K562 (cell line): ENCODE measurements around the gene RERE. TPM values are rescaled to one million over a fixed set of nuclear protein-coding genes. Genes with fewer than 3 reads are reported as not detected.

ENCODE experiments used
- CBFA2T2 ChIP-seq: fragments of 450-650 bp; conservative IDR thresholded peaks from 2 replicates; pipeline ENCODE4 v1.6.1; 2017; ENCODE audit warnings: mild to moderate bottlenecking
- CTCFL ChIP-seq: IDR thresholded peaks from 2 replicates; pipeline ENCODE4 v1.6.1; 2011; ENCODE audit warnings: borderline replicate concordance, low read depth, mild to moderate bottlenecking, moderate library complexity, low read length; ENCODE audit not compliant: insufficient read depth, poor library complexity, severe bottlenecking
- FOXO4 ChIP-seq: fragments of 450-650 bp; formaldehyde crosslinking; IDR thresholded peaks from 2 replicates; pipeline ENCODE4 v1.4.0; 2020; ENCODE audit warnings: mild to moderate bottlenecking, moderate library complexity
- REST ChIP-seq, 2 experiments: fragments of 450-650 bp; formaldehyde crosslinking in 1 of 2; IDR thresholded peaks; 2 replicates each; pipeline versions ENCODE4 v1.4.0 to v1.6.1; 2014 to 2020; ENCODE audit warnings: mild to moderate bottlenecking in 2 of 2, borderline replicate concordance in 1 of 2, low read depth in 1 of 2
- ZNF384 ChIP-seq: IDR thresholded peaks from 2 replicates; pipeline ENCODE4 v1.6.1; 2012; ENCODE audit warnings: low read depth, low read length, improper control_type of control experiment
- polyA plus RNA-seq, 8 experiments: library from polyadenylated mRNA; depleted of rRNA in 4 of 8; stranded (reverse) in 5 of 8; unstranded in 3 of 8; fragments of >200 nt; fragmentation: Nextera tagmentation in 2 of 8; fragmentation: Illumina TruSeq in 1 of 8; extraction: Ambion mirVana in 2 of 8; extraction: Trizol in 1 of 8; gene quantifications; 2 replicates each; pipeline versions ENCODE4 v1.2.1 to v1.2.3, GENCODE V29; 2011 to 2014; ENCODE audit warnings: inconsistent platforms in 1 of 8, missing spikeins in 1 of 8
- total RNA-seq, 7 experiments: library from RNA; depleted of rRNA in 6 of 7; stranded (reverse); fragments of >200 nt in 6 of 7; fragmentation: Illumina TruSeq in 2 of 7; extraction: Trizol in 2 of 7; gene quantifications; 2 replicates each; pipeline versions ENCODE4 v1.2.1 to v1.2.3, GENCODE V29; 2011 to 2021; ENCODE audit warnings: low replicate concordance in 1 of 7
- TF ChIP-seq, protein P1 (sequence below): sonication (generic); formaldehyde crosslinking; IDR thresholded peaks from 2 replicates; pipeline ENCODE4 v1.8.1; 2023; ENCODE audit warnings: mild to moderate bottlenecking, missing genetic modification reagents, moderate library complexity

Gene RERE
- total and polyA plus RNA-seq, 9 of the 15 experiments (the other 6 are each of a cell fraction or from before 2014, with no cell fraction given) = 3.0 to 51.5 (median 13.4) TPM

DNA sequence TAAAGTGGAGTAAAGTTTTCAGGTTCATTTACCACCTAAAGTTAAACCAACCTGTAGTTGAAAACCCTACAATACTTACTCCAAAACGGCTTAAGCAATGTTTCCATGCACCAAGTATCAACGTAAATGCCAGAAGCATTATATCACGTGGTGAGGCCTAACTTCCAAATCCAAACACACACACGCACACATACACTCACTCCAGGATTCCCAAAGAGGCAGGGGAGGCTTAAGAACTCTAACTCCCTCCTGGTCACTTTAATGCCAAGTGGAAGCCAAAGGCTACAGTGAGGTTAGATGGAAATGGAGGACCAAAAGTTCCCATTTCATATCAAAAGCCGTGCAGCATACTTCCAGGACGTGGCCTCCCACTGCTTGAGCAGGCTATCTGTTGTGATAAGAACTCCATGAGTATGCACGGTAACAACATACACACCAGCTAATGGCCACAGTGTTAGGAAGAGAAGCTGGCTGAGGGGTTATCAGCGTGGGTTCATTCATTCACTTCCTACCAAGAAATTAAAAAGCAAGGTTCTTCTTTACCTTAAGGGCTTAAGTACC is 275.4 kb downstream of the RERE start (continued):
- no peak for TF ChIP-seq REST (IDR thresholded peaks at IDR 0.05; ENCODE audit: borderline replicate concordance)
- no peak for TF ChIP-seq REST (CRISPR knock-in tag; IDR thresholded peaks at IDR 0.05; ENCODE audit: low read depth)
- no peak for TF ChIP-seq CTCFL
- TF ChIP-seq FOXO4 (CRISPR knock-in tag) = no peak; the same call in 1 of the 2 replicates
- no peak for TF ChIP-seq ZNF384
- TF ChIP-seq CBFA2T2 = peak; percentile 92
- TF ChIP-seq, protein P1, sequence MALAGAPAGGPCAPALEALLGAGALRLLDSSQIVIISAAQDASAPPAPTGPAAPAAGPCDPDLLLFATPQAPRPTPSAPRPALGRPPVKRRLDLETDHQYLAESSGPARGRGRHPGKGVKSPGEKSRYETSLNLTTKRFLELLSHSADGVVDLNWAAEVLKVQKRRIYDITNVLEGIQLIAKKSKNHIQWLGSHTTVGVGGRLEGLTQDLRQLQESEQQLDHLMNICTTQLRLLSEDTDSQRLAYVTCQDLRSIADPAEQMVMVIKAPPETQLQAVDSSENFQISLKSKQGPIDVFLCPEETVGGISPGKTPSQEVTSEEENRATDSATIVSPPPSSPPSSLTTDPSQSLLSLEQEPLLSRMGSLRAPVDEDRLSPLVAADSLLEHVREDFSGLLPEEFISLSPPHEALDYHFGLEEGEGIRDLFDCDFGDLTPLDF = 0 out of 2 replicates have a peak, but pooled peaks have one; percentile 19
